ENCODE measurements around the gene MYLK.

DNA sequence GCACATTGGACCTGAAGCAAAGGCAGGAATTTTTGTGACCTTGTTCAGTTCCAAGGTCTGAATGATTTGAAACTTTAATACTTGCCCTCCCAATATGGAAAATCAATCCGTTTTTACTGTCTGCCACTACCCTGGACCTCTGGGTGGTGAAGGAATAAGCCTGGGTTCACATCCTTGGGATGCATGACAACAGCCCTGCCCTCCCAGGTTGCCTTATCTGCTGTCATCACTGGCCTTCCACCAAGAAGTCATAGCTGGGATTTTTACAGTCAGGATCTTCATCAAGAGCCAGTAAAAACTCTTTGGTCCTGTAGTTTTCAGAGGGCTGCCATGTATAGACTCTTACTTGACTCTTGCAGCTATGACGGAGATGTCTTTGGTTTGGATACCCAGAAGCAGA, 128.6 kb downstream of the MYLK start:
- TF ChIP-seq, protein P1, sequence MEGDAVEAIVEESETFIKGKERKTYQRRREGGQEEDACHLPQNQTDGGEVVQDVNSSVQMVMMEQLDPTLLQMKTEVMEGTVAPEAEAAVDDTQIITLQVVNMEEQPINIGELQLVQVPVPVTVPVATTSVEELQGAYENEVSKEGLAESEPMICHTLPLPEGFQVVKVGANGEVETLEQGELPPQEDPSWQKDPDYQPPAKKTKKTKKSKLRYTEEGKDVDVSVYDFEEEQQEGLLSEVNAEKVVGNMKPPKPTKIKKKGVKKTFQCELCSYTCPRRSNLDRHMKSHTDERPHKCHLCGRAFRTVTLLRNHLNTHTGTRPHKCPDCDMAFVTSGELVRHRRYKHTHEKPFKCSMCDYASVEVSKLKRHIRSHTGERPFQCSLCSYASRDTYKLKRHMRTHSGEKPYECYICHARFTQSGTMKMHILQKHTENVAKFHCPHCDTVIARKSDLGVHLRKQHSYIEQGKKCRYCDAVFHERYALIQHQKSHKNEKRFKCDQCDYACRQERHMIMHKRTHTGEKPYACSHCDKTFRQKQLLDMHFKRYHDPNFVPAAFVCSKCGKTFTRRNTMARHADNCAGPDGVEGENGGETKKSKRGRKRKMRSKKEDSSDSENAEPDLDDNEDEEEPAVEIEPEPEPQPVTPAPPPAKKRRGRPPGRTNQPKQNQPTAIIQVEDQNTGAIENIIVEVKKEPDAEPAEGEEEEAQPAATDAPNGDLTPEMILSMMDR (IDR thresholded peaks at IDR 0.05): no peak
- TF ChIP-seq EP300 (IDR thresholded peaks at IDR 0.05) (no peak), POLR2A (IDR thresholded peaks at IDR 0.05) (no peak)

Data from tibial nerve (tissue), 4 donors.